PFSK-1 (cell line): ENCODE data around the gene C11orf24.

ENCODE experiments used
- FOXP2 ChIP-seq: optimal IDR thresholded peaks from 2 replicates; pipeline ENCODE3; 2011; ENCODE audit warnings: borderline replicate concordance, control low read depth, inconsistent platforms; ENCODE audit not compliant: insufficient read depth; ENCODE audit errors: extremely low read length, extremely low read depth
- POLR2AphosphoS5 ChIP-seq: IDR thresholded peaks from 2 replicates; pipeline ENCODE4 v1.6.1; 2012; ENCODE audit warnings: low read depth, mild to moderate bottlenecking, control low read depth, low read length, moderate library complexity
- SIN3A ChIP-seq: IDR thresholded peaks from 2 replicates; pipeline ENCODE4 v1.6.1; 2012; ENCODE audit warnings: mild to moderate bottlenecking, low read length, moderate library complexity, borderline replicate concordance; ENCODE audit not compliant: insufficient read depth
- TAF1 ChIP-seq: IDR thresholded peaks from 2 replicates; pipeline ENCODE4 v1.6.1; 2012; ENCODE audit warnings: low read length, control low read depth, borderline replicate concordance; ENCODE audit not compliant: insufficient read depth
- TF ChIP-seq, protein P1 (sequence below), 2 experiments: IDR thresholded peaks; 2 replicates each; pipeline versions ENCODE4 v1.6.1 to v1.8.0; 2011 to 2012; ENCODE audit warnings: low read depth in 2 of 2, low read length in 2 of 2, control low read depth in 1 of 2, inconsistent platforms in 1 of 2, mild to moderate bottlenecking in 1 of 2, moderate library complexity in 1 of 2; ENCODE audit not compliant: insufficient read depth in 1 of 2

DNA sequence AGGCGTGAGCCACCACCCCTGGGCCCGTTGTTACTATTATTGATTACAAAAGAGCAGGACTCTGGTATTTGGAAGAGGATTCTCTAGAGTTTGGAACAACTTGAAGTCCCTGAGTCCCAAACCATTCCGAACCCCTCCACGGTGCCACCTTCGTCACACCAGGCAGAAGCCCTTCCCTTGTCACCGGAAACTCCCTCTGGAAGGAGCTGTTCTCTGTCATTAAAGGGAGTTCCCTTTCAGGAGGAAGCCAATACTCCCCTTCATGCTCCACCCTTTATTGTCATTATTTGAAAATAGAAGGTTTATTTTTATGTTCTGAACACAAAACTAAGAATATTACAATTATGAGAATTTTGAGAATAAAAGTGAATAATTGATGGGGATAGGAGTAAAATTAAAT, 5.1 kb upstream of the C11orf24 start:
- TF ChIP-seq POLR2AphosphoS5 (no peak), TAF1 (no peak), SIN3A (no peak), FOXP2 (no peak)
- TF ChIP-seq, protein P1, sequence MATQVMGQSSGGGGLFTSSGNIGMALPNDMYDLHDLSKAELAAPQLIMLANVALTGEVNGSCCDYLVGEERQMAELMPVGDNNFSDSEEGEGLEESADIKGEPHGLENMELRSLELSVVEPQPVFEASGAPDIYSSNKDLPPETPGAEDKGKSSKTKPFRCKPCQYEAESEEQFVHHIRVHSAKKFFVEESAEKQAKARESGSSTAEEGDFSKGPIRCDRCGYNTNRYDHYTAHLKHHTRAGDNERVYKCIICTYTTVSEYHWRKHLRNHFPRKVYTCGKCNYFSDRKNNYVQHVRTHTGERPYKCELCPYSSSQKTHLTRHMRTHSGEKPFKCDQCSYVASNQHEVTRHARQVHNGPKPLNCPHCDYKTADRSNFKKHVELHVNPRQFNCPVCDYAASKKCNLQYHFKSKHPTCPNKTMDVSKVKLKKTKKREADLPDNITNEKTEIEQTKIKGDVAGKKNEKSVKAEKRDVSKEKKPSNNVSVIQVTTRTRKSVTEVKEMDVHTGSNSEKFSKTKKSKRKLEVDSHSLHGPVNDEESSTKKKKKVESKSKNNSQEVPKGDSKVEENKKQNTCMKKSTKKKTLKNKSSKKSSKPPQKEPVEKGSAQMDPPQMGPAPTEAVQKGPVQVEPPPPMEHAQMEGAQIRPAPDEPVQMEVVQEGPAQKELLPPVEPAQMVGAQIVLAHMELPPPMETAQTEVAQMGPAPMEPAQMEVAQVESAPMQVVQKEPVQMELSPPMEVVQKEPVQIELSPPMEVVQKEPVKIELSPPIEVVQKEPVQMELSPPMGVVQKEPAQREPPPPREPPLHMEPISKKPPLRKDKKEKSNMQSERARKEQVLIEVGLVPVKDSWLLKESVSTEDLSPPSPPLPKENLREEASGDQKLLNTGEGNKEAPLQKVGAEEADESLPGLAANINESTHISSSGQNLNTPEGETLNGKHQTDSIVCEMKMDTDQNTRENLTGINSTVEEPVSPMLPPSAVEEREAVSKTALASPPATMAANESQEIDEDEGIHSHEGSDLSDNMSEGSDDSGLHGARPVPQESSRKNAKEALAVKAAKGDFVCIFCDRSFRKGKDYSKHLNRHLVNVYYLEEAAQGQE (IDR thresholded peaks at IDR 0.05; ENCODE audit: insufficient read depth in 1 of 2, low read depth in 2 of 2, low read length in 2 of 2): no peak
